GM18505 (cell line): ENCODE results near the gene SMYD2.

Source experiments
- ATAC-seq: cut with Tn5 transposase; IDR thresholded peaks from one replicate; pipeline ENCODE4 v1.9.1; 2021; ENCODE audit not compliant: unreplicated experiment
- POLR2A ChIP-seq: IDR thresholded peaks from 4 replicates; pipeline ENCODE4 v1.6.1; 2011; ENCODE audit warnings: borderline replicate concordance; ENCODE audit not compliant: insufficient read depth, insufficient read length; ENCODE audit errors: extremely low read depth

SMYD2 gene

DNA sequence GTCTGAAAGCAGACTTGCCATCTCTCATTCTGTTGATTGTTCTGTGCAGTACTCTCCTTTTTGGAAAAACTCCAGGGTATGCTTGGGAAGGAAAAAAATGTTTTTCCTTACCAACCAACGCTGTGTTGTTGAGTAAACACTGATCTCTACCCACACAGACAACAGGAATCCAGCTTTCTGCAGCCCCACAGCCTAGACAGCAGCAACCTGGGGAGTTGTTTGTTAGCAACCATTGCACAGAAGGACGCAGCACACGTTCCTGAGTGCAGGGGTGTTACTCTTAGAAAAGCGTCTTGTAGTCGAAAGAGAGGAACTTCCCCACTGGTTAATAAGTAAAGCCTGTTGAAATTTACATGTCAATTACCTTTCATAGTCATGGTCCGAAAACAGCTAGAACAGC is 56.6 kb downstream of the SMYD2 start:
- no peak for ATAC-seq
- TF ChIP-seq POLR2A = no peak

- ATAC-seq = no peak
- no peak for TF ChIP-seq POLR2A
These were observed 57.3 kb downstream of the SMYD2 start for GRCh38 chr1:214338212-214338611.

GRCh38 chr1:214341459-214341858 is 60.5 kb downstream of the SMYD2 start:
- ATAC-seq = no peak
- TF ChIP-seq POLR2A = no peak

DNA sequence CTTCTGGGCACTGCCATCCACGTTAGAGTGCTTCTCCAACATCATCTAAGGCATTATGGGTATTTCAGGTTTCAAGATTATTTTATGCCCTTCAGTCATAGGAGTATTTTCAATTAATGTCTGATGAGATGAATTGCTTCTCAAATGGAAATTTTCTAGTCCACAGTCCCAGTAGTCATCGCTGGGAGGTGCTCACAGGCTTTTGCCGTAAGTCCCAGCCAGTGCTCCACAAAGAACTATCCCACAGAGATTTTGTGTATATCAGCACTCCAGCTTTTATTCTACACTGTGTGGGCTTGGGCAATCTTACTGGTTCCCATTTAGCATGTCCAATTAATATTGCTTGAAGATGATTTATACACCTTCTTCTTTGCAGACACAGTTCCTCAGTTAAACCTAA is 61.0 kb downstream of the SMYD2 start:
- ATAC-seq = no peak
- no peak for TF ChIP-seq POLR2A

DNA sequence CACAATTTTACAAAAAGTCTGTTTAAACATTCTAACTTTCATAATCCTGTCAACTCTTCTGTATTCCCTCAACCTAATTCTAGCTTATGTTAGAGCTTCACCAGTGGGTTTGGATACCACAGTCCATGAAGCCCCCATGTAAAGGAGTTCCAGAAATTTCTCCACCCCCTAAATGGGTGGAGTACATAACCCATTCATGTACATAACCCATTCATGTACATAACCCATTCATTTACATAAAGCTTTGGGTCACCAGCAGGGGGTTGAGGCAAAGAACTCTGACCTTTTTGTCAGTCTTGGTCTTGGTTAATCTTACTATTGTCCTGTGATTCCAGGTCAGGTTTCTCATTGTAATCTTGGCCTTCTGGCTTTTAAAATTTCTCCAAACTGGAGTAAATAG is 61.6 kb downstream of the SMYD2 start:
- no peak for TF ChIP-seq POLR2A
- no peak for ATAC-seq

GRCh38 chr1:214344897-214345296 is 63.9 kb downstream of the SMYD2 start:
- TF ChIP-seq POLR2A = no peak
- ATAC-seq = no peak

DNA sequence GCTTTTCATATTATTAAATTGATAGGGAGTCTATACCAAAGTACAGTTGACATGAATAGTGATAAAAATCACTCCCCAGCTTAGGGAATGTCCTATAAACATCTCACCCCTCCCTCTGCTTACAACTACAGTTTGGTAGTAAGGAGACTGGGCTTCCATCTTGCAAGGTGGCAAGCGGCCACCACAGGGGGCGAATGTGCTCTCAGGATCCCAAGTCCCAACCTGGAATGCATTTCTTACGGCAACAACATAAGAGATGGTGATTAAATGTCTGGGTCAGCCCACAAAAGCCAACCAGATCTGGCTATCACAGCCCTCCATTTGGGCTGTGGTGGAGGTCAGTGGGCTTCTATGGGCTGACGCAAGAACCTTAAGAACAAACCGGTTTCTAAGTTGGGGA is 68.0 kb downstream of the SMYD2 start:
- no peak for TF ChIP-seq POLR2A
- no peak for ATAC-seq

- no peak for TF ChIP-seq POLR2A
- no peak for ATAC-seq
These were observed 68.8 kb downstream of the SMYD2 start for GRCh38 chr1:214349781-214350180.

DNA sequence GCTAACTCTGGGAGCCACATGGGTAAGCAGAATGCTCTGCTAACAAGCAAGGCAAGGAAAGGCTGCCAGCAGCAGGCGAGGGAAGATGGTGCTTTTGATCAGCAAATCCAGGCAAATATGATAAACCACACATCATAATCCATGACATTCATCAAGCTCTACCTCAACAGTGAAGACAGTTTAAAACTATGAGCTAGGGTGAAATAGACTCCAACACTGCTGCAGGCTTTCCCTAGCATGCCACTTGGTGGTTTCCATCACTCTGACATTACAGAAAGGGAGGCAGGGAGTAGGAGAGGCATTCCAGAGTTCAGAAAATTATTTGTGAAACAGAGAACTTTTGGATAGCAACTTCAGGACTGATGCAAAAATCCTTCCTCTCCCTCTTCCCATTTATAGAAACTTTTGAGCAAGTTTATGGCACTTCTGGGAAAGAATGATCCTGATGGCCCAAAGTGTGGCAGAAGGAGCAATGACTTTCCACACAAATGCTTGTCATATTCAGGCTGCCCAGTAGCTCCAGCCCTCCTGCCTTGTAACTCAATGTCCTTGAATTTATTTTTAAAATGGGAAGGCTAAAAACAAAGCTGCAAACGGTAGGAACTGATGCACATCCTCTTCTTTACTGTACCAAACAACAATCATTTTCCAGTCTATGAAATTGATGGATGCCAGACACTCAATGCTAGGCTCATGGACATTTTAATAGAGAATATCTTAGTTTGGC is 70.8 kb downstream of the SMYD2 start:
- TF ChIP-seq POLR2A = no peak
- no peak for ATAC-seq

GRCh38 chr1:214352838-214353237 is 71.9 kb downstream of the SMYD2 start:
- no peak for ATAC-seq

GRCh38 chr1:214354440-214355148 is 73.6 kb downstream of the SMYD2 start:
- ATAC-seq = no peak
- TF ChIP-seq POLR2A = no peak

More at GRCh38 chr1:214352838-214353237, 71.9 kb downstream of the SMYD2 start:
- TF ChIP-seq POLR2A = no peak

DNA sequence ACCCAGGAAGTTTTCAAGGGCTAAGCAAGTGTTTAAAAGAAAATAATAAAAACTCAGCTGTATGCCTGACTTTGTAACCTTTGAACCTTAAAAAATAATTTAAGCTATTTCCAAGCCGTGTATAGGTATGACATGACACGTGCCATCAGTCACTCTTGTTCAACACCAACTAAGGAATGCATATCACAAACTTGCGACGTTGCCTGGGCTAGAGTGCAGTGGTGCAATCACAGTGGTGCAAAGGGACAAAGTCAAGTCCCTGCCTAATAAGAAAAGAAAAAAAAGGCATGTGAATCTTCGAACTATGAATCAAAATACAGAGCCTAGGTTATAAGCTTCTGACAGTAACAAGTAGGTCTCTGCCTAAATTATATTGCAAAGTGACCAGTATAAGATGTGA is 79.2 kb downstream of the SMYD2 start:
- TF ChIP-seq POLR2A = no peak
- ATAC-seq = no peak

- ATAC-seq = no peak
- TF ChIP-seq POLR2A = no peak
These were observed 79.7 kb downstream of the SMYD2 start for GRCh38 chr1:214360525-214361164.

GRCh38 chr1:214361636-214362035 is 80.7 kb downstream of the SMYD2 start:
- TF ChIP-seq POLR2A = no peak
- no peak for ATAC-seq
